ENCODE data around the gene ADK.

Gene ADK

GRCh38 chr10:74755273-74755672 lies 604.3 kb downstream of the ADK start:
- no peak for DNase-seq

Data from DMS79 treated with DMSO at 0.1 percent for 48 hours (cell line).